Right cardiac atrium (tissue), 5 donors: Measurements from ENCODE around the gene NEK6. TPM values are rescaled to one million over a fixed set of nuclear protein-coding genes. Genes with fewer than 3 reads are reported as not detected.

Experiments
- ATAC-seq, 2 donors: fragments of 200-7000 bp; cut with Tn5 transposase; one replicate each; pipeline versions ENCODE4 v1.8.0 to v1.9.1; 2020; ENCODE audit warnings: moderate library complexity in 2 of 2, mild to moderate bottlenecking in 1 of 2
- DNase-seq, 3 donors: peaks; one replicate each; pipeline ENCODE4 v3.0.0-alpha.2; 2020
- H3K27ac ChIP-seq: one replicate; pipeline ENCODE4 v1.5.1; 2013; ENCODE audit warnings: mild to moderate bottlenecking, low read length, control low read depth, moderate library complexity
- H3K27me3 ChIP-seq: one replicate; pipeline ENCODE4 v1.6.1; 2013; ENCODE audit not compliant: control insufficient read depth, insufficient read depth
- H3K4me1 ChIP-seq: one replicate; pipeline ENCODE4 v1.6.1; 2013; ENCODE audit warnings: low read length; ENCODE audit not compliant: control insufficient read depth, insufficient read depth
- H3K4me3 ChIP-seq: one replicate; pipeline ENCODE4 v1.5.1; 2013; ENCODE audit warnings: low read length, control low read depth
- H3K9me3 ChIP-seq: one replicate; pipeline ENCODE4 v1.6.1; 2013; ENCODE audit warnings: low read length; ENCODE audit not compliant: control insufficient read depth
- WGBS: extraction: QIAGEN DNeasy Blood & Tissue Kit; methylation state at CpG from one replicate; pipeline ENCODE4 v1.1.7; 2013; 5-methylcytosine and 5-hydroxymethylcytosine counted together
- intact Hi-C, 4 donors: fragments of 100-400 bp; cut with DNase I; formaldehyde crosslinking; loops; one replicate each; pipeline versions ENCODE4 v1.11.0 to v1.14.0; 2022 to 2023
- polyA plus RNA-seq: library from polyadenylated mRNA; stranded (reverse); fragments of 200-250 nt; gene quantifications from one replicate; pipeline ENCODE4 v1.2.3, GENCODE V29; 2013
- total RNA-seq, 4 donors: library from RNA; stranded (reverse); fragmentation: NEBNext Ultra II Directional; extraction: Animal tissue kit (Norgen Biotek cat#: 25700); gene quantifications; one replicate each; pipeline ENCODE4 v1.2.1, GENCODE V29; 2021
- donor health status: healthy with polysubstance abuse.
- donor health status: DM: no; HTN: yes; CAD: no.
- donor health status: DM: no; HTN: no; CAD: no.
- donor health status: DM: no; HTN: yes; CAD: no; lungs with severe emphysema.
- donor health status: DM: yes; HTN: yes; CAD: no.

NEK6 gene
- total and polyA plus RNA-seq, 5 donors = 4.7 to 19.2 (median 12.2) TPM

GRCh38 chr9:124373386-124373785, 115.6 kb downstream of the NEK6 start:
- WGBS = 88% methylated on average over 4 of the region's 4 CpGs
- Histone ChIP-seq H3K27me3 (no peaks in the 10 kb centered on the region), H3K4me1 (peaks cover 10% of the 10 kb centered on the region), H3K4me3 (no peak overlapping the region), H3K9me3 (no peaks in the 10 kb centered on the region), H3K27ac (no peak overlapping the region)
- DNase-seq (no peak), ATAC-seq (no peak)
- intact Hi-C loops = no loop called here

GRCh38 chr9:124373851-124374250, 116.1 kb downstream of the NEK6 start:
- H3K9me3 ChIP-seq = no peaks in the 10 kb centered on the region
- no peak overlapping the region for H3K4me3 ChIP-seq
- intact Hi-C loops = no loop called here
- 97% methylated on average over 1 of the region's 1 CpG for WGBS
- H3K27me3 ChIP-seq = no peaks in the 10 kb centered on the region
- DNase-seq (no peak), ATAC-seq (no peak)
- H3K27ac ChIP-seq = no peak overlapping the region
- H3K4me1 ChIP-seq = peaks cover 10% of the 10 kb centered on the region

GRCh38 chr9:124375726-124376125, 118.0 kb downstream of the NEK6 start:
- intact Hi-C loops = no loop called here
- H3K27me3 ChIP-seq = no peaks in the 10 kb centered on the region
- 92% methylated on average over 9 of the region's 9 CpGs for WGBS
- ATAC-seq (no peak), DNase-seq (no peak)
- H3K4me3 ChIP-seq = no peak overlapping the region
- H3K9me3 ChIP-seq = no peaks in the 10 kb centered on the region
- no peak overlapping the region for H3K27ac ChIP-seq
- peaks cover 7% of the 10 kb centered on the region for H3K4me1 ChIP-seq

DNA sequence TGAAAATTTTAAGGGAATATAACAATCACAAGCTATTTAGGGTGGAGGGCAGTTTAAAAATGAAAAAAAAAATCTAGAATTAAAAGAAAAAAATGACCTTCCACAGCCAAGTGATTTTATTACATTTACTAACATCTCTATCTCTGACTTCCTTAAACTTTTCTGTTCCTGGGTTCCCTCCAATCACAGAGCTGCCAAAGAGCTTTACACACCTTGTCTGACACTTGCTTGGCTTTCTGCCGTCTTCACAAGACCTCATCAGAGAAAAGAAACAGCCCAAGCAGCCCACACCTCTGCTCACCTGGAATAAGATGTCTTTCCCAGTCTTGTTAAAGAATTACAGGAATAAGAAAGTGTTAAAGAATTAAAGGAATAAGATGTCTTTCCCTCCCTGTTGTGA, 118.6 kb downstream of the NEK6 start:
- DNase-seq (no peak), ATAC-seq (no peak)
- peaks cover 7% of the 10 kb centered on the region for H3K4me1 ChIP-seq
- H3K9me3 ChIP-seq = no peaks in the 10 kb centered on the region
- intact Hi-C loops = no loop called here
- H3K27me3 ChIP-seq = no peaks in the 10 kb centered on the region
- H3K4me3 ChIP-seq = no peak overlapping the region
- 45% methylated on average over 1 of the region's 1 CpG for WGBS
- no peak overlapping the region for H3K27ac ChIP-seq

DNA sequence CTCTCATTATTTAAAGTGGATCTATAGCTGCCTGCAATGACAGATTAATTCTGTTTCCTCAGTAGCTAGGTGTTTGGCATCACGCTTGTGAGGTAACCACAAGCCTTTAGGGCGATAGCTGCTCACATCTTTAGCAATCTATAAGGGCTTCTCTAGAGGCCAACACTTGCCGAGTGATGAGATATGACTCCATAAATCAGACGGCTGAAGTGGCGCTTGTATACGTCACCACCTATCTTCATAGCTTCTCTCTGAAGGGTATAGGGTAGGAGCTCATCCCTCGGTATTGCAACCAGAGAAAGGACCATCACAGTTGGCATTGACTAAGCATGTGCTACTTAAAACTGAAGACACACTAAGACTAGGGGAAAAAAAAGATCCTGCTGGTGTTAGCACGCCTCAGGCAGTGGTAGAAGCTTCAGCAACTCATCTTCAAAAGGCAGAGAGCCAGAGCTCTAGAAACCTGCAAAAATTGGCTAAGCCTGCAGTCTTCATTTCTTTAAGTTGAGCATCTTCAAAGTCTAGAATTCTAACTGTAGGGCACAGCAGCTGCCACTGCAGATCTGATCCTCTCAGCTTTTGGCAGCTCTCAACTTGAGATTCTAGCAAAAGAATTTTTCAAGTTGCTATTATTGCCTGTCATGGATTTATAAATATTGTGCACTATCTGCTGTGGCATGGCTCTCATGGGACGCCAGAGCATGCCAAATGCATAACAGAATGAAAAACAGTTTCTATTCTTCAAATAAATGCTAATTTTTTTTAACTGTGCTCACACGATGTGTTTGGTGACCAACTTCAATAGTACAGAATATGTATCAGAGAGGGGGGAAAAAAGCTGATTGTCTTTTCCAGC, 120.0 kb downstream of the NEK6 start:
- DNase-seq = no peak
- Histone ChIP-seq H3K27ac (no peak overlapping the region), H3K4me1 (peaks cover 7% of the 10 kb centered on the region), H3K27me3 (no peaks in the 10 kb centered on the region), H3K4me3 (no peak overlapping the region), H3K9me3 (no peaks in the 10 kb centered on the region)
- intact Hi-C loops = no loop called here
- 54% methylated on average over 10 of the region's 10 CpGs for WGBS
- ATAC-seq = peak; percentile 11 to 43

GRCh38 chr9:124381170-124381945, 123.6 kb downstream of the NEK6 start:
- H3K9me3 ChIP-seq = no peaks in the 10 kb centered on the region
- no peak overlapping the region for H3K4me3 ChIP-seq
- peaks cover 4% of the 10 kb centered on the region for H3K4me1 ChIP-seq
- intact Hi-C loops = no loop called here
- no peaks in the 10 kb centered on the region for H3K27me3 ChIP-seq
- H3K27ac ChIP-seq = no peak overlapping the region
- WGBS = 70% methylated on average over 4 of the region's 4 CpGs
- DNase-seq = no peak
- peak in 1 of 2 donors; percentile 54 for ATAC-seq

- ATAC-seq (no peak), DNase-seq (no peak)
- Histone ChIP-seq H3K27ac (no peak overlapping the region), H3K9me3 (no peaks in the 10 kb centered on the region), H3K4me1 (peaks cover 2% of the 10 kb centered on the region), H3K4me3 (no peak overlapping the region), H3K27me3 (no peaks in the 10 kb centered on the region)
- 88% methylated on average over 7 of the region's 7 CpGs for WGBS
- intact Hi-C loops = no loop called here
These were observed 126.5 kb downstream of the NEK6 start for GRCh38 chr9:124384210-124384609.

- H3K4me1 ChIP-seq = peaks cover 2% of the 10 kb centered on the region
- no peaks in the 10 kb centered on the region for H3K9me3 ChIP-seq
- H3K27me3 ChIP-seq = no peaks in the 10 kb centered on the region
- no peak overlapping the region for H3K27ac ChIP-seq
- ATAC-seq (no peak), DNase-seq (no peak)
- 80% methylated on average over 5 of the region's 5 CpGs for WGBS
- intact Hi-C loops = no loop called here
- H3K4me3 ChIP-seq = no peak overlapping the region
These were observed 127.1 kb downstream of the NEK6 start for GRCh38 chr9:124384846-124385245.

DNA sequence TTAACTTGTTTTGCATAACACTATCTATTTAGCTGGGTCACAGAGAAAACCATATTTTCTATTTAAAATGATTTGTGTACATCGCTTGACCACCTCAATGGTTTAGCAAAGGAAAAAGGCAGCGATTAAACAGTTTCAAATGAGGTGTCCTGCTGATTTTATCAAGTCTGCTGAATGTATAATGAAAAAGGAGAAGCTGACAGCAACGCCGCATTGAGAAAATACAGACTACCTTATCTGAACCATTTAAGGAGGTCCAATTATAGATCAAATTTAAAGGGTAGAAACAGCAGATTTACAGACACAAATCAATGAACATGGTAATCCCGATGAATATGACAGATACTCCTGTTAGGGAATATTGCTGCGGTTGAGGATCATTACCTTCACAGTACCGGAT, 127.9 kb downstream of the NEK6 start:
- Histone ChIP-seq H3K27ac (no peak overlapping the region), H3K9me3 (no peaks in the 10 kb centered on the region), H3K4me3 (no peak overlapping the region), H3K27me3 (no peaks in the 10 kb centered on the region), H3K4me1 (peaks cover 2% of the 10 kb centered on the region)
- intact Hi-C loops = no loop called here
- DNase-seq (no peak), ATAC-seq (no peak)
- 90% methylated on average over 7 of the region's 7 CpGs for WGBS

DNA sequence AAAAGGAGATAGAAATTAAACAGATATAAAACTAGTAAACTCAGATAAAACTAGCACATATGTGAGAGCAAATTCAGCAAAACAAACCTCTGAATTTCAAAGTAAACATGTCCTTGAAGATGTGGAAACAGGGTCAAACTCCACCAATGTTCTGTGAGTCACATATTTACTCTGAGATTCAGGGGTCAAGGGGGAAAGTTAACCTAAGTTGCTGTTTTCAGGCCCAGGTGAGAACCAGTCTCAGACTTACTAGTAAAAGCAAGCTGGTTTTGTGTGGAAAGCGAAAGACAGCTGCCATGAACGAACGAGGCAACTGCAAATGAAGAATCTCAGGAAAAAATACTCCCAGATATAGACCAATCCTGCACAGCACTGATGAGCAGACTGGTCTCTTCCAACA, 128.5 kb downstream of the NEK6 start:
- H3K4me3 ChIP-seq = no peak overlapping the region
- ATAC-seq (no peak), DNase-seq (no peak)
- no peak overlapping the region for H3K27ac ChIP-seq
- H3K9me3 ChIP-seq = no peaks in the 10 kb centered on the region
- WGBS = 88% methylated on average over 3 of the region's 3 CpGs
- intact Hi-C loops = no loop called here
- H3K27me3 ChIP-seq = no peaks in the 10 kb centered on the region
- H3K4me1 ChIP-seq = peaks cover 6% of the 10 kb centered on the region

GRCh38 chr9:124388275-124389048, 130.7 kb downstream of the NEK6 start:
- ATAC-seq = peak in 1 of 2 donors; percentile 22
- intact Hi-C loops = no loop called here
- no peak overlapping the region for H3K27ac ChIP-seq
- no peaks in the 10 kb centered on the region for H3K27me3 ChIP-seq
- no peaks in the 10 kb centered on the region for H3K9me3 ChIP-seq
- DNase-seq = no peak
- WGBS = 84% methylated on average over 12 of the region's 12 CpGs
- H3K4me3 ChIP-seq = no peak overlapping the region
- H3K4me1 ChIP-seq = peaks cover 11% of the 10 kb centered on the region
